ENCODE measurements around the gene RFX3.

The RFX3 gene

DNA sequence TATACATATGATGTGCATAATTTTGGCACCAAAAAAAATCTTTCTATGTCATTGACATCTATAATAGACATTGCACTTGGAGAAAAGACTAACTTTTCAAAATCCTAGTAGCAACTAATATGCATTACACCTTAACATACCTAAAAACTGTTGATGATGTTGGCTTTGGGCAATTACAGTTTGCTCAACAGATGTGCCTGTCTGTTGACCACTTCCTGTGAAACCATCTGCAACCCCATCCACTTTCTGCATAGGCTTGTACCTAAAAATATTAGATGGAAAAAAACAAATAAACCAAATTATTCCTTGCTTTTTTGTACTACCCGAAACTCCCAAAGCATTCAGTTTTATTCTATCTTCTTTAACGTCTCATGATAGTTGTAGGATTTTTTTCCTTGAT, 248.6 kb downstream of the RFX3 start:
- DNase-seq (ENCODE audit: low read depth), result no peak

GRCh38 chr9:3271581-3271980, 254.2 kb downstream of the RFX3 start:
- no peak for DNase-seq (ENCODE audit: low read depth)

DNA sequence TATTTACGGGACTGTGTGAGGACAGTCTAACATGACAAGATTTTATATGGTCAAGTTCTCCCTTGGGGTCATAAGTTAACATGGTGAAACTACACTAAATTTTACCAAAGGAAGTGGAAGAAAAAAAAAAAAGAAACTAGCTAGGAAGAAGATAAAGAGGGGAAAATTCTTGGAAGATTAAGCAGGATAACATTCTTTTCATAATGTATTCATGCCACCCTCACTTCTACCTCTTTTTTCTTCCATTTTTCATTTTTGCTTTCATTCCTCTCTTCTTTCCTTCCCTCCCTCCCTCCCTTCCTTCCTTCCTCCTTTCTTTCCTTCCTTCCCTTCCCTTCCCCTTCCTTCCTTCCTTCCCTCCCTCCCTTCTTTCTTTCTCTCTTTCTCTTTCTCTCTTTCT, 254.6 kb downstream of the RFX3 start:
- no peak for DNase-seq (ENCODE audit: low read depth)

- no peak for DNase-seq (ENCODE audit: low read depth)
These were observed 257.6 kb downstream of the RFX3 start for GRCh38 chr9:3268223-3268622.

DNA sequence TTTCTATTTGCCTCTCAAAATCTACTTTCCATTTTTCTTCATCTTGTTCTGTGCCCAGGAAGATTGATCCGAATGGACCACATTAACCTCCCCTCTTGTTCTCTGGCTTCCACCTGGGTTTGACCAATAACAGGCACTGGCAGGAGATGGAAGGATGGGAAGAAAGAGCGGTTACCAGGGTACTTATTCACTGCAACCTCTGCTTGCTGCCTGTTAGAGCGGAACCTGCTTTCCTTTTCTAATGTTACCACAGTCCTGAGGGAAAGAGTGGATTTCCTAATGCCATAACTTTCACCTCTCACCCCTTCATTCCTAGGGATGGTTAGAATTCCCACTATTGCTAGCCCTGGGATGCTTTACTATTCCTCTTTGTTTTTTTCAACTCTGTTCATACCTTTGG, 262.1 kb downstream of the RFX3 start:
- no peak for DNase-seq (ENCODE audit: low read depth)

GRCh38 chr9:3262826-3263529, 262.8 kb downstream of the RFX3 start:
- no peak for DNase-seq (ENCODE audit: low read depth)

- no peak for DNase-seq (ENCODE audit: low read depth)
These were observed 264.3 kb downstream of the RFX3 start for GRCh38 chr9:3261484-3261883.

DNA sequence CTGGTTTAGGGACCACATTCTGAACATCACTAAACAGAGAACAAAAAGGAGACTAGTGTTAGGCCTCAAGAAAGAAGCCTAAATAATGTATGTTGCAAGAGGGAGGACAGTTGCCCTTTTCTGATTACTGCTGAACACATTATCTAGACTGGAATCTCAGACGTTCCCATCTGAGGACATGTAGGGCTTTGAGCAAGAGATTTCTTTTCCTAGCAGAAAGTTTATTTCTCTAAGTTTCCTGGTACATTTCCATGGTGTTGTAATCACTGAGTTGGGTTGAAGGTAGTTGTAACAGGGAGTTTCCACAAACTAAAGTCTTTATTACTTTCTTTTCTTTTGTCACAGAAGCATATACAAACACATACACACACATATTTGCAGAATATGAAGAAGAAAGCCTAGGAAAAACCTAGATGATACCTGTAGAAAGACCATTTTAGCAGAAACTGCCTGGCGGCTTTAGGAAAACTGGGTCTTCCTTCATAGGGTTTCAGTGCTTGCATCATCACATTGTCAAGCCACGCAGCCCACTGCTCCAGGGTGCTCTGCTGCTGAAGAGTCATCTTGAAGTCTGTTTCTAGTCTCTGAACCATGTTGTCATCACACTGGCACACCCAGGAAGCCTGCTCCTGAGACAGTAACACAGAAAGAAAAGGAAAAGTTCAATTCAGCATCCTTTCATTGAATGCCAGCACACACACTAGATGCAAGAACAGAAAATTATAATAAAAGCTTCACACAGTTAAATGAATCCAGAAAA, 269.1 kb downstream of the RFX3 start:
- no peak for DNase-seq (ENCODE audit: low read depth)

GRCh38 chr9:3251309-3251708, 274.5 kb downstream of the RFX3 start:
- DNase-seq (ENCODE audit: low read depth), result no peak

DNA sequence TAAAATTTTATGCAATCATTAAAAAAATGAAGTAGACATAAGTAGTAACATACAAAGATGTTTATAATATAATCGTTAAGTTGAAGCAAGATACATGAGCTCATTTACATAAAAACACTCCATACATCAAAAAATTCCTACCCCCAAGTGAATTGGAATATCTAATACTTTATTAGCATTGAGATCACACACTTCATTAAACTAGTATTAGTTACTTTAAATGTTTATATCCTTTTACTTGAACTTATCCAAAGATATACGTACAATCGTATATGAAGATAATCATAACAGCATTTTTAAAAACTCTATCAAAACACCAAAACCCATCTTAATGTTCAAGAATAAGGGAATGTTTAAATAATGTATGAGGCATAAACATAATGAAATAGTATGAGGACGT, 275.1 kb downstream of the RFX3 start:
- DNase-seq (ENCODE audit: low read depth), result no peak

GRCh38 chr9:3247211-3247610, 278.6 kb downstream of the RFX3 start:
- DNase-seq (ENCODE audit: low read depth), result no peak

- DNase-seq (ENCODE audit: low read depth), result no peak
These were observed 279.6 kb downstream of the RFX3 start for GRCh38 chr9:3246241-3246640.

- DNase-seq (ENCODE audit: low read depth), result no peak
These were observed 280.7 kb downstream of the RFX3 start for GRCh38 chr9:3244963-3245653.

GRCh38 chr9:3243683-3244082, 282.1 kb downstream of the RFX3 start:
- DNase-seq (ENCODE audit: low read depth), result no peak

DNA sequence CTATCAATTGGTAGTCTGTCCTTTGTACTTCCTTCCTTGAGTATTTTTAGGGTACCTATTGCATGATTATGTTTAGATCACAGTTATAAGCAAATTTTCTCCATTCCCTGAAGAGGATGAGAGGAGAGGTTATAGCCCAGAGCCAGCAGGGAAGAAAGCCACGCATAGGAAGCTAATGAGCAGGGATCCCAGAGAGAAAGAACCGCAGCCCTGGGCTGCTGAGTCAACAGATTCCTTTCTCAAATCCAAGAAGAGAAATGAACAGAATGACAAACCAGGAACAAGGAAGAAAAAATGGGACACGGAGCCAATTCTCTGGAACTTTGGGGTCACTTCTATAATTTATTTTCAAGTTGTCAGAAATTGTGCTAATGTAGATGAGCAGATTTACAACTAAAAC, 284.5 kb downstream of the RFX3 start:
- DNase-seq (ENCODE audit: low read depth), result no peak

- peak; percentile 27 for DNase-seq (ENCODE audit: low read depth)
These were observed 285.0 kb downstream of the RFX3 start for GRCh38 chr9:3240656-3241268.

DNA sequence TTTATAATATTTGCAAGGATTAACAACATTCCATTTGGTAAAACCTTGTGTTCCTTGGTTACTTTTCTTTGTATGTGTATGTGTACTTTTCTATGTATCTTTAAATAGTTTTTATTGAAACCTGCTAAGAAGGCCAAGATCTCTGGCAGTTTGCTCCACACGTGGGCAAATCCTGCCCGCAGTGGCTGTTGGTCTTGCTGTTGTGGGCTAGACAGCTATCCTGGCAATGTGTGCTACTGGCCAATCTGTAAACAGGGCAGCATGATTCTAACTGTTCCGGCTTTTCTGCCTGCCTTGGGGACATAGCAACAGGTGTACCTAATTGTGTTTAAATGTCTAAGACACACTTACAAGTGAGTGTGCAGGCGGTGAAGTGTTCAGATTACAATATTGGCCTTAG, 286.6 kb downstream of the RFX3 start:
- DNase-seq (ENCODE audit: low read depth), result no peak

GRCh38 chr9:3238236-3238635, 287.6 kb downstream of the RFX3 start:
- DNase-seq (ENCODE audit: low read depth), result no peak

GRCh38 chr9:3237121-3237520, 288.7 kb downstream of the RFX3 start:
- DNase-seq (ENCODE audit: low read depth), result no peak

GRCh38 chr9:3235497-3235896, 290.3 kb downstream of the RFX3 start:
- DNase-seq (ENCODE audit: low read depth), result no peak

DNA sequence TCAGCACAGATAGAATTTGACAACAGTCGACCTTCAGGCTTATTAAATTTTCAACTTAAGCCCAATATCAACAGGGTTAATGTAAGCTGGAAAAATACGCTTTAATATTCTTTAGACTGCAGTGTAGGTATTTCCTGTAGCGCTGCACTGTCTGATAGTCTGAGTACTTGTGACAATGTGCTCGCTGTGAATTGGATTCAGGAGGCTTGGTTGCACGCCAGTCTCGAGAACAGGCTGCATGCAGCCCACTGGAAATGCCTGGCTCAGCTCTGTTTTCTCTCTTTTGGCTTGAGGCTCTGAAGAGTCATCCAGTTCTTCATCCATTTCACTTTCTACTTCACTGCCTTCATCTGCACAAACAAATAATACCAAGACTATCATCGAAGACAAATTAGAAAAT, 300.9 kb downstream of the RFX3 start:
- DNase-seq (ENCODE audit: low read depth), result no peak

DNA sequence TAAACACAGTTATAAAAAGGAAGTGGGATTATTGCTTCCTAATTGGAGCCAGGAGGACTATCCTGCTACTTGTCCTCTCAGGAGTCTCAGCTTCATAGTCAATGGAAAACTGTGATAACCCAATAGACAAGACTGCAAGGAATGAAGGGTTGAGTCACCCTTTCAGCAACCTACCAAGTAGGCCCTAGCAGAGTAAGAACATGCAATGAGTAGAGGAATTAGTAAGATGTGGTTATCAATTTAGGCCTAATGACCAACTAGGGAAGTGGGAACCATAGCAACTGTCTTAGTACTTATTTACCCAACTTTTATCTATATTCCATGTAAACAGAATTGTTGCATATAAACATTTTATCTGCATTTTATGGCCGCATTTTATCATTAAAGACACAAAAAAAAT, 310.1 kb downstream of the RFX3 start:
- DNase-seq (ENCODE audit: low read depth), result no peak

GRCh38 chr9:3214741-3215140, 311.1 kb downstream of the RFX3 start:
- DNase-seq (ENCODE audit: low read depth), result no peak

Measured in activated T-helper 9 cell treated with anti-CD3 and anti-CD28 coated beads, Interleukin-2, amount 50 U/mL, for 16 hours (primary cell).